A549 (cell line): ENCODE measurements around the gene UACA. TPM values are rescaled to one million over a fixed set of nuclear protein-coding genes. Genes with fewer than 3 reads are reported as not detected.

ENCODE experiments used
- ATAC-seq, 2 experiments: fragments of 200-7000 bp in 1 of 2; fragments of >200 bp in 1 of 2; cut with Nextera tagmentation in 1 of 2; cut with Tn5 transposase in 1 of 2; 3 replicates each; pipeline versions ENCODE4 v1.8.0 to v1.9.1; 2018 to 2020; ENCODE audit warnings: mild to moderate bottlenecking in 1 of 2, moderate library complexity in 1 of 2
- CTCF ChIA-PET: fragments of 300-600 bp; sonication (Branson Sonifier 250); formaldehyde crosslinking; extraction: SDS; loops from one replicate; lab custom pipeline; 2021; ENCODE audit warnings: antibody characterized with exemption, inconsistent platforms; lab: Yijun Ruan, JAX
- POLR2A ChIA-PET: fragments of 350-600 bp; formaldehyde crosslinking; extraction: SDS; loops from one replicate; lab custom pipeline; 2021; ENCODE audit warnings: antibody characterized with exemption, inconsistent platforms; lab: Yijun Ruan, JAX
- DNase-seq, 2 experiments: peaks; one replicate each; pipeline versions ENCODE4 v3.0.0 to v3.0.0-alpha.2; 2011 to 2016; ENCODE audit warnings: low read depth in 1 of 2, low spot score in 1 of 2
- FAIRE-seq: peaks from 2 replicates; lab custom pipeline; 2011; peaks lifted over from hg19 to GRCh38; lab: Jason Lieb, UNC
- H3K27ac ChIP-seq, 2 experiments: fragments of >200 bp; sonication (Bioruptor Twin); formaldehyde crosslinking; 3 replicates each; pipeline ENCODE4 v1.5.1; 2016 to 2017
- H3K4me1 ChIP-seq: fragments of >200 bp; sonication (Bioruptor Twin); formaldehyde crosslinking; 3 replicates; pipeline ENCODE4 v1.6.1; 2016
- H3K4me2 ChIP-seq: fragments of >200 bp; sonication (Bioruptor Twin); formaldehyde crosslinking; 3 replicates; pipeline ENCODE4 v1.6.1; 2016
- H3K4me3 ChIP-seq: fragments of >200 bp; sonication (Bioruptor Twin); formaldehyde crosslinking; 3 replicates; pipeline ENCODE4 v1.5.1; 2016
- H3K9me3 ChIP-seq: fragments of >200 bp; sonication (Bioruptor Twin); formaldehyde crosslinking; 3 replicates; pipeline ENCODE4 v1.6.1; 2016
- CEBPB ChIP-seq, 2 experiments: fragments of >200 bp in 1 of 2; sonication (Bioruptor Twin) in 1 of 2; formaldehyde crosslinking in 1 of 2; IDR thresholded peaks; 2 replicates each; pipeline ENCODE4 v1.6.1; 2012 to 2016
- CTCF ChIP-seq: fragments of >200 bp; sonication (Bioruptor Twin); formaldehyde crosslinking; IDR thresholded peaks from 3 replicates; pipeline ENCODE4 v1.5.1; 2016
- EHMT2 ChIP-seq: fragments of 200-600 bp; sonication (generic); IDR thresholded peaks from 2 replicates; pipeline ENCODE4 v1.6.1; 2016; ENCODE audit warnings: antibody characterized with exemption, low read depth, mild to moderate bottlenecking, moderate library complexity
- ELK1 ChIP-seq: fragments of 150-350 bp; IDR thresholded peaks from 2 replicates; pipeline ENCODE4 v1.6.1; 2014; ENCODE audit warnings: low read depth, mild to moderate bottlenecking, low read length
- MAFK ChIP-seq: fragments of 450-650 bp; IDR thresholded peaks from 2 replicates; pipeline ENCODE4 v1.6.1; 2014; ENCODE audit not compliant: partially characterized antibody
- MAX ChIP-seq: IDR thresholded peaks from 2 replicates; pipeline ENCODE4 v1.6.1; 2012
- NFE2L2 ChIP-seq: fragments of 150-350 bp; conservative IDR thresholded peaks from 2 replicates; pipeline ENCODE4 v1.6.1; 2014; ENCODE audit warnings: low read length
- RCOR1 ChIP-seq: fragments of 150-350 bp; IDR thresholded peaks from 2 replicates; pipeline ENCODE4 v1.6.1; 2014; ENCODE audit warnings: antibody characterized with exemption, low read length, low read depth
- REST ChIP-seq: fragments of 200-600 bp; sonication (generic); IDR thresholded peaks from 2 replicates; pipeline ENCODE4 v1.6.1; 2016; ENCODE audit warnings: antibody characterized with exemption, mild to moderate bottlenecking, moderate library complexity
- RFX5 ChIP-seq: fragments of 450-650 bp; IDR thresholded peaks from 2 replicates; pipeline ENCODE4 v1.7.1; 2014; ENCODE audit warnings: antibody characterized with exemption, mild to moderate bottlenecking, moderate library complexity
- RNF2 ChIP-seq: fragments of 200-600 bp; sonication (generic); IDR thresholded peaks from 2 replicates; pipeline ENCODE4 v1.6.1; 2016; ENCODE audit warnings: low read depth, mild to moderate bottlenecking, antibody characterized with exemption, moderate library complexity, borderline replicate concordance
- TP53 ChIP-seq: fragments of 250-450 bp; sonication (Bioruptor Pico); IDR thresholded peaks from 2 replicates; pipeline ENCODE4 v1.5.0; 2021; ENCODE audit warnings: mild to moderate bottlenecking, moderate library complexity
- WGBS: methylation state at CpG from one replicate; pipeline ENCODE4 v1.1.6; 2017; ENCODE audit errors: missing lambda C conversion rate; 5-methylcytosine and 5-hydroxymethylcytosine counted together
- polyA plus RNA-seq, 4 experiments: library from polyadenylated mRNA; depleted of rRNA in 3 of 4; stranded (reverse); fragments of >200 nt; fragmentation: RNase III in 1 of 4; extraction: RNeasy Plus Mini Kit Qiagen cat#74134 plus additional on column Dnase treatment in 1 of 4; gene quantifications; 2 replicates in 3 of 4; 3 replicates in 1 of 4; pipeline ENCODE4 v1.2.3, GENCODE V29; 2011 to 2017

UACA gene
- polyA plus RNA-seq, 2 of the 4 experiments (the other 2 are of a cell fraction): 31.9 to 80.4 TPM

- CTCF ChIA-PET: interaction anchor here (1.0 to 1.5 kb wide), 3 partner anchors 20 to 110 kb away, joined by 3 to 6 read pairs (median 4); no protein-coding TSS in a partner anchor
- FAIRE-seq: no peak
- POLR2A ChIA-PET: no interaction called here
- no peak for TF ChIP-seq MAX
- ATAC-seq: no peak
- WGBS: 78% methylated on average over 5 of the region's 5 CpGs
- no peak overlapping the region for H3K27ac ChIP-seq
- no peaks in the 10 kb centered on the region for H3K9me3 ChIP-seq
- no peak overlapping the region for H3K4me3 ChIP-seq
- no peak overlapping the region for H3K4me2 ChIP-seq
- peaks cover 6% of the 10 kb centered on the region; the same call in 1 of the 3 replicates for H3K4me1 ChIP-seq
- no peak for DNase-seq
Measured at GRCh38 chr15:70632491-70633102, 130.8 kb downstream of the UACA start.

GRCh38 chr15:70632079-70632478, 131.3 kb downstream of the UACA start:
- no peak overlapping the region for H3K27ac ChIP-seq
- TF ChIP-seq NFE2L2: no peak
- TF ChIP-seq RNF2: no peak
- TF ChIP-seq, all 56 proteins: peak for 0
- Histone ChIP-seq H3K9me3 (no peaks in the 10 kb centered on the region), H3K4me3 (no peak overlapping the region), H3K4me1 (peaks cover 6% of the 10 kb centered on the region; the same call in 1 of the 3 replicates), H3K4me2 (no peak overlapping the region)
- 79% methylated on average over 4 of the region's 4 CpGs for WGBS
- ChIA-PET CTCF (interaction anchor here (1.0 to 1.9 kb wide), 5 partner anchors 11 to 110 kb away, joined by 3 to 6 read pairs (median 3); no protein-coding TSS in a partner anchor), POLR2A (no interaction called here)
- ATAC-seq (no peak), DNase-seq (no peak), FAIRE-seq (peak; percentile 67)

GRCh38 chr15:70629735-70630273, 133.6 kb downstream of the UACA start:
- CTCF ChIA-PET: interaction anchor here (1.1 to 1.7 kb wide), 5 partner anchors 11 to 182 kb away, joined by 3 to 4 read pairs (median 4); no protein-coding TSS in a partner anchor
- Histone ChIP-seq H3K27ac (no peak overlapping the region), H3K4me2 (no peak overlapping the region)
- TF ChIP-seq TP53 (no peak), MAFK (no peak), EHMT2 (no peak), CEBPB (IDR thresholded peaks at IDR 0.05) (no peak), REST (no peak), RFX5 (no peak), CTCF (no peak), ELK1 (no peak), RCOR1 (no peak)
- TF ChIP-seq, all 56 proteins: peak for 0
- Histone ChIP-seq H3K9me3 (no peaks in the 10 kb centered on the region), H3K4me3 (no peak overlapping the region), H3K4me1 (peaks cover 6% of the 10 kb centered on the region; the same call in 1 of the 3 replicates)
- DNase-seq (no peak), ATAC-seq (no peak), FAIRE-seq (no peak)
- POLR2A ChIA-PET: no interaction called here
- WGBS: 81% methylated on average over 10 of the region's 11 CpGs
